ENCODE measurements around the gene GAPDH.

- TF ChIP-seq POLR2A (IDR thresholded peaks at IDR 0.05) (no peak), CTCF (IDR thresholded peaks at IDR 0.05) (no peak)
Observed at GRCh38 chr12:6526201-6526600, 8.1 kb upstream of the GAPDH start.

Measured in Peyer's patch (tissue), 4 donors.